GM12872 (cell line): Measurements from ENCODE around the gene USP49.

Experiments used
- TF ChIP-seq, protein P1 (sequence below): IDR thresholded peaks from 3 replicates; pipeline ENCODE4 v1.5.1; 2011; ENCODE audit warnings: low read depth, mild to moderate bottlenecking, low read length, moderate library complexity; ENCODE audit not compliant: insufficient read depth

The USP49 gene

DNA sequence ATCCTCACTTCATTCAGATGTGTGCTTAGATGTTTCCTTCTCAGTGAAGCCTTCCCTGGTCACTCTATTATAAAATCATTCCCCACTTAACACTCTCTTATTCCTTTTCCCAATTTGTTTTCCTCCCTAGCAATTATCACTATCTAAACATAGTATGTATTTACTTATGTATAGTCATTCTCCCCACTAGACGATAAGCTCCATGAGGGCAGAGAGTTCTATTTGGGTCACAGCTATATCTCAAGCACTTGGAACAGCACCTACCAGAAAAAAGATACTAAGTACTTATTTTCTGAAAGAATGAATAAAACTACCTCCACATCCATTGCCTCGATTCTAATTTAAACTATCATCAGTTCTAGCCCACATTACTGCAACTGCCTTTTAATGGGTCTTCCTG lies 36.5 kb downstream of the USP49 start:
- TF ChIP-seq, protein P1, sequence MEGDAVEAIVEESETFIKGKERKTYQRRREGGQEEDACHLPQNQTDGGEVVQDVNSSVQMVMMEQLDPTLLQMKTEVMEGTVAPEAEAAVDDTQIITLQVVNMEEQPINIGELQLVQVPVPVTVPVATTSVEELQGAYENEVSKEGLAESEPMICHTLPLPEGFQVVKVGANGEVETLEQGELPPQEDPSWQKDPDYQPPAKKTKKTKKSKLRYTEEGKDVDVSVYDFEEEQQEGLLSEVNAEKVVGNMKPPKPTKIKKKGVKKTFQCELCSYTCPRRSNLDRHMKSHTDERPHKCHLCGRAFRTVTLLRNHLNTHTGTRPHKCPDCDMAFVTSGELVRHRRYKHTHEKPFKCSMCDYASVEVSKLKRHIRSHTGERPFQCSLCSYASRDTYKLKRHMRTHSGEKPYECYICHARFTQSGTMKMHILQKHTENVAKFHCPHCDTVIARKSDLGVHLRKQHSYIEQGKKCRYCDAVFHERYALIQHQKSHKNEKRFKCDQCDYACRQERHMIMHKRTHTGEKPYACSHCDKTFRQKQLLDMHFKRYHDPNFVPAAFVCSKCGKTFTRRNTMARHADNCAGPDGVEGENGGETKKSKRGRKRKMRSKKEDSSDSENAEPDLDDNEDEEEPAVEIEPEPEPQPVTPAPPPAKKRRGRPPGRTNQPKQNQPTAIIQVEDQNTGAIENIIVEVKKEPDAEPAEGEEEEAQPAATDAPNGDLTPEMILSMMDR, result no peak

DNA sequence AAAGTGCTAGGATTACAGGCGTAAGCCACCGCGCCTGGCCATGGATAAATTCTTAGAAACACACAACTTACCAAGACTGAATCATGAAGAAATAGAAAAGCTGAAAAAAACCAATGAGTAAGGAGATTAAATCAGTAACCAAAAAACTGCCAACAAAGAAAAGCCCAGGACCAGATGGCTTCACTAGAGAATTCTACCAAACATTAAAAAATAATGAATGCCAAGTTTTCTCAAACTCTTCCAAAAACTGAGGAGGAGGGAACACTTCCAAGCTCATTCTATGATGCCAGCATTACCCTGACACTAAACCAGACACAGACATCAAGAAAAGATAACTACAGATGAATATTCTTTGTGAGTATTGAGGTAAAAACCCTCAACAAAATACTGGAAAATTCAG lies 44.3 kb downstream of the USP49 start:
- TF ChIP-seq, protein P1, result no peak

DNA sequence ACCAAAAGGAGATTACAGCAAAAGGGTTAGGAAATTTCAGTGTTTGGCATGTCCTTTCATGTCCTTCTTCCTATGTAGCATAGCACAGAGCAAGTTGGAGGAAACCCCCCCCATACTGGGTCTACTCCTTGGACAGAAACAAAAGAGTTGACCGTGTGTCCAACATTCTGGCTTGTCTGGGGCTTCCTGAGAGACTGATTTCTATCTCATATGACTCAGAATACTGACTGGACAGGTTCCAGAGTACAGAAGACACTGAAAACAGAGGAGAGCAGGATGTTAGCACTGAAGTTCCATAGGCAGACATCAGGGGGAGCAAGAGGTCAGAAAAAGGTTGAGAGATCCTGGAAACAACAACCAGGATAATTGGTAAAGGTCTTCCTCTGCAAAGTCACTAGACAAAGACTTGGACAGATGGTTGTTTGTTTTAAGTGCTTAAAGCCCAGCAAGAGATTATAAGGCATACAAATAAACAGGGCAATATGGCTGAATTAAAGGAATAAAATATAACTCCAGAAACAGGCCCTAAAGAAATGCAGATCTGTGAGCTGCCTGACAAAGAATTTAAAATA lies 48.4 kb downstream of the USP49 start:
- TF ChIP-seq, protein P1, result peak; percentile 89

DNA sequence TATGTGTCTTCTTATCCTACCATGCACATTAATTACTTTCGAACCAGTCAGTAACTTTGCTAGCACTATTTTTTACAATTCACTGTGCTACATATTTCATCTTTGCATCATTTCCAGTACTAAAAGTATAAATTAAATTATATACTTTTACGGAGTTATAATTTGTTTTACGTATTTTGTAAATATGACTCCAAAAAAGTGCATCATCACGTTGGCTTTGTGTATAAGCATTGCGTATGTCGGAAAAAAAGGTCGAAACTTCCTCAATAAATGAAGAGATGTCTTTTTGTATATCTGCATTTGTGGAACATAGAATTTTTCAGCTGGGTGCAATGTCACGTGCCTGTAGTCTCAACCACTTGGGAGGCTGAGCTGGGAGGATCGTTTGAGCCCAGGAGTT lies 52.0 kb downstream of the USP49 start:
- TF ChIP-seq, protein P1, result no peak

DNA sequence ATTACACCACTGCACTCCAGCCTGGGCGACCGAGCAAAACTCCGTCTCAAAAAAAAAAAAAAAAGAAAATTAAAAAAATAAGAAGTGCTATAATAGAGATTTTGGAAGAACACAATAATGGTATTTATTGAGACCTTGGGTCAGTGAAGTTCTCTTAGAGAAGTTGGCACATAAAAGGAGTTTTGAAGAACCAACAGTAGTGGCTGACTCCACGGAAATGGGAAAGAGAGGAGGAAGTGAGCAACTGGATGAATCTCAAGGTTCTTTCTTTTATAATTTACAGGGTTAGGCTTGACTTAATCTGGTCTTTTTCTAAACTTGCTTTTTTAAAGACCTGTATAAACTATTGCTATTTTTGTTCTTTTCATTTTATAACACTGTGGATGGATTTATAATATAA lies 54.8 kb downstream of the USP49 start:
- TF ChIP-seq, protein P1, result no peak

DNA sequence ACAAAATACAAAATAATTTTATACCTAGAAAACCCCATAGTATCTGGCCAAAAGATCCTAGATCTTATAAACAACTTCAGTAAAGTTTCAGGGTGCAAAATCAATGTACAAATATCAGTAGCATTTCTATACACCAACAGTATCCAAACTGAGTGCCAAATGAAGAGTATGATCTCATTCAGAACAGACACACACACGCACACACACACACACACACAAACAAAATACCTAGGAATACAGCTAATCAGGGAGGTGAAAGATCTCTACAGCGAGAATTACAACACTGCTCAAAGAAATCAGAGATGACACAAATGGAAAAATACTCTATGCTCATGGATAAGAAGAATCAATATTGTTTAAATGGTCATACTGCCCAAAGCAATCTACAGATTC lies 58.5 kb downstream of the USP49 start:
- TF ChIP-seq, protein P1, result no peak

DNA sequence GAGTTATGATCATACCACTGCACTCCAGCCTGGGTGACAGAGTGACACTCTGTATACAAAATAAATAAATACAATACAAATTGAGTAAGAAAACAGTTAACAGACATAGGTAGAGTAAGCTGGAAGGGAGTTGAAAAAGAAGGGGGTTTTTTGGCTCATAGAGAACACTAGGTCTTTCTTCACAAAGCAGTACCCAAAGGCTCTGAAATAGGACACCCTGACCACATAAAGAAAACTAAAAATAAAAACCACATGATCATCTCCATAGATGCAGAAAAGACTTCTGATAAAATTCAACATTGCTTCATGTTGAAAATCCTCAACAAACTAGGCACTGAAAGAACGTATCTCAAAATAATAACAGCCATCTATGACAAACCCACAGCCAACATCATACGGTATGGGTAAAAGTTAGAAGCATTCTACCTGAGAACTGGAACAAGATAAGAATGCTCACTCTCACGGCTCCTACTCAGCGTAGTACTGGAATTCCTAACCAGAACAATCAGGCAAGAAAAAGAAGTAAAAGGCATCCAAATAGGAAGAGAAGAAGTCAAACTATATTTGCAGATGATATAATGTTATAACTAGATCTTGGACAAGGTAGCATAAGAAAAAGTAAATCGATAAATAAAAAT lies 59.0 kb downstream of the USP49 start:
- TF ChIP-seq, protein P1, result no peak
